Measurements from ENCODE around the gene MEST. TPM values are rescaled to one million over a fixed set of nuclear protein-coding genes. Genes with fewer than 3 reads are reported as not detected.
A peak's percentile ranks its signal among the peaks of the same experiment; 100 is the strongest.

The MEST gene
- total and polyA plus RNA-seq, 12 donors = 50.1 to 277 (median 138) TPM

DNA sequence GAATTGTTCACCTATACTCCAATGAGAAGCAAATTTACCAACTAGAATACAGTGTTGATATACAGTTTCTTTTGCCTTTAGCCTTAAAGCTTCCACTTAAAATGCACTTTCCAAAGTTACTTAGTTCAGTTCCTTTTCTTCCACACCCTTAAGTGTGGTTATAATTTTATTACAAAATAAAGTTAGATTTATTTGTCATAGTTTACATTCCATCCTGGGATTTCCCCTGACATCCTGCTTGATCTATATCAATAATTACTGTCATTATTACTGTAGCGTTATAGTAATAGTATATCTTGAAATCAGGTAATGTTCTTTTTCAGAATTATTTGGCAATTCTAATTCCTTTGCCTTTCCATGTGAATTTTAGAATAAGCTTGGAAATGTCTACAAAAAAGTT lies 23.3 kb upstream of the MEST start:
- WGBS, 4 donors = 88 to 99% (median 94%) methylated on average over 1 of the region's 1 CpG
- no peaks in the 10 kb centered on the region for H3K9me3 ChIP-seq (replicated peaks in 1 of 3)
- H3K4me1 ChIP-seq (replicated peaks in 1 of 2) = no peaks in the 10 kb centered on the region
- H3K4me3 ChIP-seq = no peak overlapping the region
- DNase-seq = no peak
- H3K27me3 ChIP-seq = no peaks in the 10 kb centered on the region
- H3K27ac ChIP-seq = no peak overlapping the region
- TF ChIP-seq POLR2A (IDR thresholded peaks at IDR 0.05) = no peak
- TF ChIP-seq, protein P1, sequence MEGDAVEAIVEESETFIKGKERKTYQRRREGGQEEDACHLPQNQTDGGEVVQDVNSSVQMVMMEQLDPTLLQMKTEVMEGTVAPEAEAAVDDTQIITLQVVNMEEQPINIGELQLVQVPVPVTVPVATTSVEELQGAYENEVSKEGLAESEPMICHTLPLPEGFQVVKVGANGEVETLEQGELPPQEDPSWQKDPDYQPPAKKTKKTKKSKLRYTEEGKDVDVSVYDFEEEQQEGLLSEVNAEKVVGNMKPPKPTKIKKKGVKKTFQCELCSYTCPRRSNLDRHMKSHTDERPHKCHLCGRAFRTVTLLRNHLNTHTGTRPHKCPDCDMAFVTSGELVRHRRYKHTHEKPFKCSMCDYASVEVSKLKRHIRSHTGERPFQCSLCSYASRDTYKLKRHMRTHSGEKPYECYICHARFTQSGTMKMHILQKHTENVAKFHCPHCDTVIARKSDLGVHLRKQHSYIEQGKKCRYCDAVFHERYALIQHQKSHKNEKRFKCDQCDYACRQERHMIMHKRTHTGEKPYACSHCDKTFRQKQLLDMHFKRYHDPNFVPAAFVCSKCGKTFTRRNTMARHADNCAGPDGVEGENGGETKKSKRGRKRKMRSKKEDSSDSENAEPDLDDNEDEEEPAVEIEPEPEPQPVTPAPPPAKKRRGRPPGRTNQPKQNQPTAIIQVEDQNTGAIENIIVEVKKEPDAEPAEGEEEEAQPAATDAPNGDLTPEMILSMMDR (IDR thresholded peaks at IDR 0.05) = no peak
- H3K36me3 ChIP-seq (replicated peaks in 1 of 2) = no peaks in the 10 kb centered on the region
- intact Hi-C loops (cut with DNase I) = no loop called here

DNA sequence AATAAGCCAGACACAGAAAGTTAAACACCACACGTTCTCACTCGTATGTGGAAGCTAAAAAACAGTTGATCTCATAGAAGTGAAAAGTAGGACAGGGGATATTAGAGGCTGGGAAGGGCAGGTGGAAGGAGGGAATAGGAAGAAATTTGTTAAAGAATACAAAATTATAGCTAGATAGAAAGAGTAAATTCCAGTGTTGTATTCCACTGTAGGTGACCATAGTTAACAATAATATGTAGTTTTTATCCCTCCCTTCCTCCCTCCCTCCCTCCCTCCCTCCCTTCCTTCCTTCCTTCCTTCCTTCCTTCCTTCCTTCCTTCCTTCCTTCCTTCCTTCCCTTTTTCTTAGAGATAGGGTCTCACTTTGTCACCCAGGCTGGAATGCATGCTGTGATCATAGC lies 19.9 kb upstream of the MEST start:
- no peak for DNase-seq
- Histone ChIP-seq H3K9me3 (replicated peaks in 1 of 3) (no peaks in the 10 kb centered on the region), H3K36me3 (replicated peaks in 1 of 2) (no peaks in the 10 kb centered on the region), H3K4me3 (no peak overlapping the region), H3K27ac (no peak overlapping the region), H3K27me3 (no peaks in the 10 kb centered on the region), H3K4me1 (replicated peaks in 1 of 2) (no peaks in the 10 kb centered on the region)
- intact Hi-C loops (cut with DNase I) = no loop called here
- TF ChIP-seq, protein P1 (IDR thresholded peaks at IDR 0.05) = no peak
- no peak for TF ChIP-seq POLR2A (IDR thresholded peaks at IDR 0.05)
- WGBS, 4 donors = 83 to 98% (median 91%) methylated on average over 2 of the region's 2 CpGs

DNA sequence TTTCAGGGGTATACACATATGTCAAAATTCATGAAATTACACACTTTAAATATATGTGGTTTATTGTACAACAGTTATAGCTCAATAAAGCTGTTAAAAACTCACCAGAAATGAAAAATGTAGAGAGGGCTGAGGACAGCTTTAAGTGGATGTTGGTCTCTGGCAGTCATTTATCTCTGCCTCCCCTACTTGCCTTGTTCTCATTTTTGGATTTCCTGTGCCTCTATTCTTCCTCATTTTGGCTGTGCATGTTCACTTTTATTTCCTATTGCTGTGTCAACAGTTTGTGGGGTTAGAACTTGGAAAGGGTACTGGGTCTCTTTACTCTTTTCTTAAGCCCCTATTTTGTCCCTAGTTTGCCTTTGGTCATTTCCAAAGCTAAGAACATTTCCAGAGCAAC lies 18.6 kb upstream of the MEST start:
- no peaks in the 10 kb centered on the region for H3K27me3 ChIP-seq
- H3K36me3 ChIP-seq (replicated peaks in 1 of 2) = no peaks in the 10 kb centered on the region
- intact Hi-C loops (cut with DNase I) = no loop called here
- H3K9me3 ChIP-seq (replicated peaks in 1 of 3) = no peaks in the 10 kb centered on the region
- DNase-seq = no peak
- TF ChIP-seq, protein P1 (IDR thresholded peaks at IDR 0.05) = no peak
- no peak for TF ChIP-seq POLR2A (IDR thresholded peaks at IDR 0.05)
- H3K4me1 ChIP-seq (replicated peaks in 1 of 2) = no peaks in the 10 kb centered on the region
- peak overlapping the region in 1 of 5 donors; percentile 34 for H3K27ac ChIP-seq
- H3K4me3 ChIP-seq = no peak overlapping the region

GRCh38 chr7:130473876-130474275 lies 18.0 kb upstream of the MEST start:
- Histone ChIP-seq H3K27ac (peak overlapping the region in 1 of 5 donors; percentile 34), H3K27me3 (no peaks in the 10 kb centered on the region), H3K4me3 (no peak overlapping the region), H3K36me3 (replicated peaks in 1 of 2) (no peaks in the 10 kb centered on the region), H3K4me1 (replicated peaks in 1 of 2) (no peaks in the 10 kb centered on the region), H3K9me3 (replicated peaks in 1 of 3) (no peaks in the 10 kb centered on the region)
- no peak for DNase-seq
- 81 to 84% (median 83%) methylated on average over 4 of the region's 4 CpGs for WGBS, 4 donors
- no peak for TF ChIP-seq POLR2A (IDR thresholded peaks at IDR 0.05)
- TF ChIP-seq, protein P1 (IDR thresholded peaks at IDR 0.05) = no peak
- intact Hi-C loops (cut with DNase I) = no loop called here
